GM12878 (cell line): Measurements from ENCODE around the gene SYDE2.

ENCODE experiments used
- CBX3 ChIP-seq: fragments of 200-600 bp; sonication (generic); IDR thresholded peaks from 2 replicates; pipeline ENCODE4 v1.6.1; 2016; ENCODE audit warnings: low read depth, borderline replicate concordance
- HDGF ChIP-seq: fragments of 450-650 bp; IDR thresholded peaks from 2 replicates; pipeline ENCODE4 v1.6.1; 2016; ENCODE audit warnings: antibody characterized with exemption
- SREBF2 ChIP-seq: IDR thresholded peaks from 2 replicates; pipeline ENCODE4 v1.6.1; 2012; ENCODE audit warnings: mild to moderate bottlenecking, low read length

- TF ChIP-seq SREBF2: no peak
- no peak for TF ChIP-seq CBX3
- TF ChIP-seq HDGF: no peak
Observed at GRCh38 chr1:85216697-85217096, 15.9 kb upstream of the SYDE2 start.
